ENCODE data around the gene MARCHF9. TPM values are rescaled to one million over a fixed set of nuclear protein-coding genes. Genes with fewer than 3 reads are reported as not detected.
A peak's percentile ranks its signal among the peaks of the same experiment; 100 is the strongest.

Gene MARCHF9
- total RNA-seq, 1 experiment from 2014 or later, result 12.5 TPM

DNA sequence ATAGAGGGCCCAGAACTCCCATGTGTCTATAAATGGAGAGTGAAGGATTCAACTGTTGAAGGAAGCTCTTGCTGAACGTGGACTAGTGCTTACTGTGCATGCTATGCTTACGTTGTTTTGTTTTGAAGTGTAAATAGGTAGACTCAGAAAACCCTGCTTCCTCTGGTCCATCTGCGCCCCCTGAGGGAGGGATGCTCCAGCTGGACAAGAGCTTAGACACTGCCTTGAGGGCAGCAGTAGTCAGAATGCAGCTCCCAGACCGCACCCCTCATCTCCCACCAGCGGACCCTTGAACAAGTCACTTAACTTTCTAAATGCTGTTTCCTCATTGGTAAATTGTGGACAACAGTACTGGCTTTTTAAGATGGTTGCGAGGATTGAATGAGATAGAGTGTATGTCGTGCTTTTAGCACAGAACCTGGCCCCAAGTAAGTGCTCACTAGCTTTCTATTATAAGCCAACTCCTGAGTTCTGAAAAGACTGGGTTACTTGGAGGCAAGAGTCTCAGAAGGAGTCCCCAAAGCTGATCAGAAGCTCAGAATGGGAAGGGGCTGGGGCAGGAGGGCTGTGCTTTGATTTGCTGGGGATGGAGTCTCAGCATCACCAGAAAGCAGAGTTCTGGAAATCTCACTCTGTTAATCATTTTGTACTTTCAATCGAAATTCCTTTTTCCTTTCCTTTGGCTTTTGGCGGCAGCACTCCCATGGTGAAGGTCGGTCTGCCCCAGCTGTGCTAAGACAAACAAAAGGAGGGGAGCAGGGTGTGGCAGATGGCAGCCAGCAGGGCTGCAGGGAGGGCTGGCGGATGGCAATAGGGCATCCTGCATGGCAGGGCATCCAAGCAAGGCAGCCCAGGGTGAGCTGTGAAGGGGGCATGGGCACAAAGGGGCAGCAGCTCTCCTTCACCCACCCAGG, 31.9 kb upstream of the MARCHF9 start:
- no peak for DNase-seq (ENCODE audit: low read depth, low spot score)
- in situ Hi-C loops (cut with HindIII; ENCODE audit: low pct_unique_long_range_greater_than_20kb, low sequenced_read_pairs), result no loop called here

GRCh38 chr12:57723630-57723962, 31.3 kb upstream of the MARCHF9 start:
- no peak for DNase-seq (ENCODE audit: low read depth, low spot score)
- in situ Hi-C loops (cut with HindIII; ENCODE audit: low pct_unique_long_range_greater_than_20kb, low sequenced_read_pairs), result no loop called here

DNA sequence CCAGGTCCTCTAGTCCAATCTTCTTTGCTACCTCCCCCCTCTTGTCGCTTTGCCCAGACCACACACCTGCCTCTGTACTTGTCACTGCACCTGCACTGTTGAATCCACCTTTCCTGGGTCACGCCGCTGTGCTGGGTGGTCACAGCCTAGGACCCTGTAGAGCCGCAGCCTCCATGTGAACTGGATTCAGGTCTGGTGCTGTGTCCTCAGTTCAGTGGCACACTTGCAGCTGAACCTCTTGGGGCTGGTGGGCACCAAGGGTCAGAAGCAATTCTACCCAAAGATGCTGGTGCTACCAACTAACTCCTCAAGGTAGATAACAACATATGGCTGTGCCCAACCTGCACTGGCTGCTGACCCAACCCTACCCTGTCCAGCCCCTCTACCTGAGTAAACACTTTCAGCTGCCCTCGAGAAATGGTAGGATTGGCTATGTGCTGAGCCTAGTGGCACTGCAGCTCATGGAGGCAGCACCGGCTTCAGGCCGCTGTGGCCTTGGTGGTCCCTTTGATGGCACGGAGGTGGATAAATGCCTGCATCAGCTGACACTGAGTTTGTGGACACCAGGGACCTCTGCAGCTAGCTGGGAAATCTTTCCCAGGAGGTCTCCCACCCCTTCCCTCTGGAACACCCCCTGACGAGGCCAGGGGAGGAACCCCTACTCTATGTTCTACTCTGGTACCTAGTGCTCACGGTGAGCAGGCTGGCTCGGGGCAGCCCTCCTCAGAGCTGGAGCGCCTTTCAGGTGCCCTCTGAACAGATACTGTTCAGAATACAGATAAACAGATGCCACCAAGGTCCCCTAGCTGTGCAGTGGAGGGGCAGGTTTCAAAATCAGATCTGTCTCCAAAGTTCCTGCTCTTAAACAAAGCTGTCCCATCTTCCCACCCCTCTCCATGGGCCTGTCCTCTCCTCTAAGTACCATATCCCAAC, 30.6 kb upstream of the MARCHF9 start:
- DNase-seq (ENCODE audit: low read depth, low spot score), result no peak
- in situ Hi-C loops (cut with HindIII; ENCODE audit: low pct_unique_long_range_greater_than_20kb, low sequenced_read_pairs), result no loop called here

- in situ Hi-C loops (cut with HindIII; ENCODE audit: low pct_unique_long_range_greater_than_20kb, low sequenced_read_pairs), result no loop called here
- DNase-seq (ENCODE audit: low read depth, low spot score), result no peak
These were observed 29.8 kb upstream of the MARCHF9 start for GRCh38 chr12:57724936-57725740.

- no peak for DNase-seq (ENCODE audit: low read depth, low spot score)
- in situ Hi-C loops (cut with HindIII; ENCODE audit: low pct_unique_long_range_greater_than_20kb, low sequenced_read_pairs), result no loop called here
These were observed 29.1 kb upstream of the MARCHF9 start for GRCh38 chr12:57725851-57726150.

DNA sequence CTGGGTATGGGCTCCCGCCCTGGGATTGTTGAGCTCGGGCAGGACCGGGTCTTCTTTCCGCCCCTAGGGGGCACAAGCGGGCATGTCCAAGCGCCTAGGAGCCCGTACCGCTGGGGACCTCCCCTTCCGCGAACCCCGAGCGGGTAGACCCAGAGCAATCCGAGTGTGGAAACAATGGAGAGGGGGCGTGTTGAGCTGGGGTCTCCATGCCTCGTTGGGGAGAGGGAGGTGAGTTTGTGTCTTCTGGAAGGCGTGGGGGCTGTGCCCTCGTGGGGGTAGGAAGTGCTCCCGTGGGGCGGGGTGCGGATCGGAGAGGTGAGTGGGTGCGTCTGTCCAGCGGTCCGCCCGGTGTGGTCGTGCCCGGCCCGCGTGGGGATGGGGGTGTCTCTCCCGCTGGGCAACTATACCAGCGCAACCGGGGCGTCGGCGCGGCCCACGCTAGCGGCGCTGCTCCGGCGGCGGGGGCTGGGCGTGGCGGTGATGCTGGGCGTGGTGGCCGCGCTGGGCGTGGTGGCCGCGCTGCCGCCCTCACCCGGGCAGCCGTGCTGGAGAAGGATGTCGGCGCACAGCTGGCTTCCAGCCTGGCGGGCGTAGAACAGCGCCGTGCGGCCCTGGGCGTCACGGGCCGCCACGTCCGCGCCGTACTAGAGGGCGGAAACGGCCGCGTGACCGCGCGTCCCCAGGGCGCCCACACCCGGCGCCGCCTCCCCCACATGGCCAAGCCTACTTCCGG, 28.6 kb upstream of the MARCHF9 start:
- peak; percentile 88 for DNase-seq (ENCODE audit: low read depth, low spot score)
- in situ Hi-C loops (cut with HindIII; ENCODE audit: low pct_unique_long_range_greater_than_20kb, low sequenced_read_pairs), result no loop called here

- in situ Hi-C loops (cut with HindIII; ENCODE audit: low pct_unique_long_range_greater_than_20kb, low sequenced_read_pairs), result no loop called here
- no peak for DNase-seq (ENCODE audit: low read depth, low spot score)
These were observed 27.8 kb upstream of the MARCHF9 start for GRCh38 chr12:57726884-57727757.

- DNase-seq (ENCODE audit: low read depth, low spot score), result no peak
- in situ Hi-C loops (cut with HindIII; ENCODE audit: low pct_unique_long_range_greater_than_20kb, low sequenced_read_pairs), result no loop called here
These were observed 27.0 kb upstream of the MARCHF9 start for GRCh38 chr12:57727758-57728395.

GRCh38 chr12:57729321-57729844, 25.5 kb upstream of the MARCHF9 start:
- no peak for DNase-seq (ENCODE audit: low read depth, low spot score)
- in situ Hi-C loops (cut with HindIII; ENCODE audit: low pct_unique_long_range_greater_than_20kb, low sequenced_read_pairs), result no loop called here

GRCh38 chr12:57730336-57731067, 24.4 kb upstream of the MARCHF9 start:
- in situ Hi-C loops (cut with HindIII; ENCODE audit: low pct_unique_long_range_greater_than_20kb, low sequenced_read_pairs), result no loop called here
- DNase-seq (ENCODE audit: low read depth, low spot score), result no peak

- in situ Hi-C loops (cut with HindIII; ENCODE audit: low pct_unique_long_range_greater_than_20kb, low sequenced_read_pairs), result no loop called here
- DNase-seq (ENCODE audit: low read depth, low spot score), result no peak
These were observed 23.4 kb upstream of the MARCHF9 start for GRCh38 chr12:57731411-57732080.

DNA sequence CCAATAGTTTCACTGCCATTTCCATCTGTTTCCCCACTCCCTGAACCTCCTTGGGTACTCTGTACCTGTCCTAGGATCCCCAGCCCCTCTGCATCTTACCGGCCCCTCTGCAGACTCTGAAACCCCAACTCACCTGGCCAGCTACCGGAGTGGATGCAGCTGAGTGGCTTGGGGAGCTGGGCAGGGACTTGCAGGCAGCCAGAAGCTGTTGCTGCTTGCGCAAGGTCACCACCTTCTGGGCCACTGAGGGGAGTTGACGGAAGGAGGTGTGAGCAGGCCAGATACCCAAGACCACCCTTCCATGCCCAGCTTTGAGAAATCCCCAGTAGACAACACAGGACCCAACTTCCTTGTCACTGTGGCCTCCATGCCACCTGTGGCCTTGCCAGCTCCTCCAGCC, 22.6 kb upstream of the MARCHF9 start:
- in situ Hi-C loops (cut with HindIII; ENCODE audit: low pct_unique_long_range_greater_than_20kb, low sequenced_read_pairs), result no loop called here
- DNase-seq (ENCODE audit: low read depth, low spot score), result no peak

GRCh38 chr12:57732726-57733593, 21.9 kb upstream of the MARCHF9 start:
- in situ Hi-C loops (cut with HindIII; ENCODE audit: low pct_unique_long_range_greater_than_20kb, low sequenced_read_pairs), result no loop called here
- DNase-seq (ENCODE audit: low read depth, low spot score), result no peak

DNA sequence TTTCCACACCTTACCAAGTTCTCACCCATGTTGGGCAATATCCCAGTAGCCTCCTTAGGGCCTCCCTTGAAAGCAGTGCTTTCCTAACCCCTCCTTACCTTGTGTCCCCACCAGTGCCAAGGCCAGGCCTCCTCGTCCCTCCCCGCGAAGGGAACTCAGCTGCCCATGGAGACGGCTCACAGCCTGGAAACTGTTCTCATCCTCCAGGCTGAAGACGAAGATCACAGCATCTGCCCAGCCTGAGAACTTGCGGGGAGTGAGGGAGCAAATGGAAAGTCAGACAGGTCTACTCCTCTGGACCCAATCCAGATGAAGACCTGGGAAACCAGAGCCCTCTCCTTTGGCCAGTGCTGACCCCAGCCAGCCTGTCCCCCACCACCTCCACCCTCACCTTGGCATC, 21.0 kb upstream of the MARCHF9 start:
- no peak for DNase-seq (ENCODE audit: low read depth, low spot score)
- in situ Hi-C loops (cut with HindIII; ENCODE audit: low pct_unique_long_range_greater_than_20kb, low sequenced_read_pairs), result no loop called here

Data from SK-MEL-5 (cell line).